Measurements from ENCODE around the gene STRIP1.

The STRIP1 gene

GRCh38 chr1:110053552-110054428, 19.4 kb downstream of the STRIP1 start:
- no peak for DNase-seq (ENCODE audit: low read depth)

GRCh38 chr1:110055493-110056284, 21.3 kb downstream of the STRIP1 start:
- no peak for DNase-seq (ENCODE audit: low read depth)

- DNase-seq (ENCODE audit: low read depth), result no peak
Observed at GRCh38 chr1:110056285-110056683, 21.9 kb downstream of the STRIP1 start.

GRCh38 chr1:110056776-110057175, 22.4 kb downstream of the STRIP1 start:
- DNase-seq (ENCODE audit: low read depth), result peak; percentile 34

GRCh38 chr1:110057963-110058518, 23.6 kb downstream of the STRIP1 start:
- no peak for DNase-seq (ENCODE audit: low read depth)

GRCh38 chr1:110058591-110058990, 24.2 kb downstream of the STRIP1 start:
- no peak for DNase-seq (ENCODE audit: low read depth)

GRCh38 chr1:110059133-110059863, 24.9 kb downstream of the STRIP1 start:
- no peak for DNase-seq (ENCODE audit: low read depth)

GRCh38 chr1:110060034-110060661, 25.7 kb downstream of the STRIP1 start:
- no peak for DNase-seq (ENCODE audit: low read depth)

GRCh38 chr1:110060662-110061060, 26.2 kb downstream of the STRIP1 start:
- no peak for DNase-seq (ENCODE audit: low read depth)

- no peak for DNase-seq (ENCODE audit: low read depth)
Observed at GRCh38 chr1:110061341-110061740, 26.9 kb downstream of the STRIP1 start.

GRCh38 chr1:110062612-110063011, 28.2 kb downstream of the STRIP1 start:
- DNase-seq (ENCODE audit: low read depth), result no peak

GRCh38 chr1:110063781-110064180, 29.4 kb downstream of the STRIP1 start:
- DNase-seq (ENCODE audit: low read depth), result no peak

GRCh38 chr1:110064576-110065337, 30.3 kb downstream of the STRIP1 start:
- DNase-seq (ENCODE audit: low read depth), result no peak

GRCh38 chr1:110065841-110066240, 31.4 kb downstream of the STRIP1 start:
- DNase-seq (ENCODE audit: low read depth), result no peak

- DNase-seq (ENCODE audit: low read depth), result no peak
Observed at GRCh38 chr1:110067479-110067892, 33.1 kb downstream of the STRIP1 start.

- DNase-seq (ENCODE audit: low read depth), result no peak
Observed at GRCh38 chr1:110067893-110068645, 33.6 kb downstream of the STRIP1 start.

GRCh38 chr1:110068646-110069403, 34.4 kb downstream of the STRIP1 start:
- no peak for DNase-seq (ENCODE audit: low read depth)

GRCh38 chr1:110069404-110070281, 35.2 kb downstream of the STRIP1 start:
- DNase-seq (ENCODE audit: low read depth), result no peak

Measured in fibroblast of the conjunctiva (primary cell).